WTC11 (cell line): ENCODE data around the gene SLC38A6. TPM values are rescaled to one million over a fixed set of nuclear protein-coding genes. Genes with fewer than 3 reads are reported as not detected.

ENCODE experiments used
- ATAC-seq: fragments of 200-7000 bp; cut with Tn5 transposase; 2 replicates; pipeline ENCODE4 v1.10.0; 2021; ENCODE audit warnings: mild to moderate bottlenecking, moderate library complexity
- CTCF ChIA-PET: fragments of 300-600 bp; sonication (Branson Sonifier 250); formaldehyde crosslinking; loops from one replicate; lab custom pipeline; 2021; ENCODE audit warnings: antibody characterized with exemption; lab: Charles Lee
- POLR2A ChIA-PET: fragments of 350-600 bp; sonication (Branson Sonifier 250); formaldehyde crosslinking; loops from one replicate; lab custom pipeline; 2021; ENCODE audit warnings: antibody characterized with exemption; lab: Charles Lee
- DNase-seq: peaks from one replicate; pipeline ENCODE4 v3.0.0; 2021; ENCODE audit warnings: low spot score
- H3K27ac Mint-ChIP-seq: 2 replicates; pipeline ENCODE4 v1.8.0; 2021; ENCODE audit warnings: mixed read lengths
- H3K27me3 Mint-ChIP-seq: 2 replicates; pipeline ENCODE4 v1.8.0; 2021; ENCODE audit warnings: low read depth, mild to moderate bottlenecking, moderate library complexity, mixed read lengths
- H3K36me3 Mint-ChIP-seq: 2 replicates; pipeline ENCODE4 v1.8.0; 2021; ENCODE audit warnings: mixed read lengths
- H3K4me1 Mint-ChIP-seq: 2 replicates; pipeline ENCODE4 v1.8.0; 2022; ENCODE audit warnings: mixed read lengths
- H3K4me3 Mint-ChIP-seq: 2 replicates; pipeline ENCODE4 v1.8.0; 2021; ENCODE audit warnings: mild to moderate bottlenecking, moderate library complexity, mixed read lengths
- H3K9me3 Mint-ChIP-seq: 2 replicates; pipeline ENCODE4 v1.8.0; 2021; ENCODE audit warnings: mixed read lengths
- AFF4 ChIP-seq: sonication (generic); formaldehyde crosslinking; IDR thresholded peaks from 2 replicates; pipeline ENCODE4 v1.8.1; 2023; ENCODE audit warnings: mild to moderate bottlenecking, missing genetic modification reagents, borderline replicate concordance
- ATF1 ChIP-seq: sonication (generic); formaldehyde crosslinking; IDR thresholded peaks from 2 replicates; pipeline ENCODE4 v1.8.1; 2023; ENCODE audit warnings: mild to moderate bottlenecking, moderate library complexity, missing genetic modification reagents
- ATF3 ChIP-seq: sonication (generic); formaldehyde crosslinking; conservative IDR thresholded peaks from 2 replicates; pipeline ENCODE4 v1.8.1; 2022; ENCODE audit warnings: mild to moderate bottlenecking, missing genetic modification reagents
- CREM ChIP-seq: sonication (generic); formaldehyde crosslinking; IDR thresholded peaks from 2 replicates; pipeline ENCODE4 v1.8.1; 2022; ENCODE audit warnings: mild to moderate bottlenecking, missing genetic modification reagents, moderate library complexity
- E2F5 ChIP-seq: sonication (generic); formaldehyde crosslinking; IDR thresholded peaks from 2 replicates; pipeline ENCODE4 v1.8.1; 2022; ENCODE audit warnings: mild to moderate bottlenecking, moderate library complexity, missing genetic modification reagents
- ELF4 ChIP-seq: sonication (generic); formaldehyde crosslinking; IDR thresholded peaks from 2 replicates; pipeline ENCODE4 v1.8.1; 2022; ENCODE audit warnings: low read depth, mild to moderate bottlenecking, moderate library complexity, missing genetic modification reagents
- ERG ChIP-seq: fragments of 250-450 bp; sonication (Bioruptor Pico); IDR thresholded peaks from 2 replicates; pipeline ENCODE4 v1.8.0; 2021; ENCODE audit warnings: mild to moderate bottlenecking
- ETV6 ChIP-seq: sonication (generic); formaldehyde crosslinking; IDR thresholded peaks from 2 replicates; pipeline ENCODE4 v1.8.1; 2022; ENCODE audit warnings: mild to moderate bottlenecking, missing genetic modification reagents
- GABPB1 ChIP-seq: sonication (generic); formaldehyde crosslinking; IDR thresholded peaks from 2 replicates; pipeline ENCODE4 v1.8.1; 2023; ENCODE audit warnings: mild to moderate bottlenecking, missing genetic modification reagents
- HMGXB4 ChIP-seq: sonication (generic); formaldehyde crosslinking; IDR thresholded peaks from 2 replicates; pipeline ENCODE4 v1.8.1; 2023; ENCODE audit warnings: mild to moderate bottlenecking, moderate library complexity, missing genetic modification reagents
- JAZF1 ChIP-seq: fragments of 250-450 bp; sonication (Bioruptor Pico); IDR thresholded peaks from 2 replicates; pipeline ENCODE4 v1.9.0; 2021; ENCODE audit warnings: moderate library complexity, mild to moderate bottlenecking, inconsistent platforms
- JUN ChIP-seq: sonication (generic); formaldehyde crosslinking; IDR thresholded peaks from 2 replicates; pipeline ENCODE4 v1.8.0; 2023; ENCODE audit warnings: mild to moderate bottlenecking, missing genetic modification reagents
- KAT7 ChIP-seq: sonication (generic); formaldehyde crosslinking; IDR thresholded peaks from 2 replicates; pipeline ENCODE4 v1.8.1; 2023; ENCODE audit warnings: missing genetic modification reagents, mild to moderate bottlenecking, borderline replicate concordance
- MYBL2 ChIP-seq: sonication (generic); formaldehyde crosslinking; IDR thresholded peaks from 2 replicates; pipeline ENCODE4 v1.8.1; 2023; ENCODE audit warnings: mild to moderate bottlenecking, moderate library complexity, missing genetic modification reagents
- SMAD3 ChIP-seq: sonication (generic); formaldehyde crosslinking; IDR thresholded peaks from 2 replicates; pipeline ENCODE4 v1.8.0; 2022; ENCODE audit warnings: missing genetic modification reagents, mild to moderate bottlenecking, borderline replicate concordance
- ZMAT4 ChIP-seq: fragments of 250-450 bp; sonication (Bioruptor Pico); IDR thresholded peaks from 2 replicates; pipeline ENCODE4 v1.9.0; 2021; ENCODE audit warnings: mild to moderate bottlenecking
- ZNF263 ChIP-seq: sonication (generic); formaldehyde crosslinking; IDR thresholded peaks from 2 replicates; pipeline ENCODE4 v1.8.1; 2022; ENCODE audit warnings: low read depth, mild to moderate bottlenecking, moderate library complexity, missing genetic modification reagents
- ZSCAN18 ChIP-seq: fragments of 250-450 bp; sonication (Bioruptor Pico); IDR thresholded peaks from 2 replicates; pipeline ENCODE4 v2.1.2; 2022; ENCODE audit warnings: mild to moderate bottlenecking, moderate library complexity
- total RNA-seq: library from RNA; stranded (reverse); gene quantifications from 3 replicates; pipeline ENCODE4 v1.2.3, GENCODE V29; 2021

Gene SLC38A6
- total RNA-seq, 1 experiment from 2014 or later = 8.7 TPM

GRCh38 chr14:61089126-61089750 is 108.2 kb downstream of the SLC38A6 start (continued):
- TF ChIP-seq HMGXB4 (CRISPR knock-in tag) (no peak), ATF1 (CRISPR knock-in tag) (no peak), KAT7 (CRISPR knock-in tag) (no peak)
- TF ChIP-seq, all 79 proteins: peak for 0

- TF ChIP-seq ZMAT4 (no peak), GABPB1 (CRISPR knock-in tag) (0 out of 2 replicates have a peak, but pooled peaks have one; percentile 41)
- Mint-ChIP-seq H3K27ac (peak overlapping the region; percentile 67; the same call in 1 of the 2 replicates), H3K4me3 (no peak overlapping the region), H3K36me3 (peaks cover 2% of the 10 kb centered on the region; the same call in 1 of the 2 replicates), H3K9me3 (peaks cover 12% of the 10 kb centered on the region), H3K27me3 (no peaks in the 10 kb centered on the region), H3K4me1 (peaks cover 19% of the 10 kb centered on the region)
- ChIA-PET CTCF (no interaction called here), POLR2A (interaction anchor here (0.5 kb wide), 1 partner anchor 217 kb away, joined by 3 read pairs; no protein-coding TSS in a partner anchor)
- DNase-seq (no peak), ATAC-seq (peak; percentile 32; the same call in 1 of the 2 replicates)
Measured at GRCh38 chr14:61090432-61091216, 109.6 kb downstream of the SLC38A6 start.

- H3K4me3 Mint-ChIP-seq = no peak overlapping the region
- H3K9me3 Mint-ChIP-seq = peaks cover 16% of the 10 kb centered on the region
- no peaks in the 10 kb centered on the region for H3K27me3 Mint-ChIP-seq
- ChIA-PET POLR2A (no interaction called here), CTCF (no interaction called here)
- H3K27ac Mint-ChIP-seq = no peak overlapping the region
- peaks cover 19% of the 10 kb centered on the region for H3K4me1 Mint-ChIP-seq
- ATAC-seq = no peak
- peaks cover 10% of the 10 kb centered on the region for H3K36me3 Mint-ChIP-seq
- no peak for DNase-seq
- no peak for TF ChIP-seq JUN (CRISPR knock-in tag)
- no peak for TF ChIP-seq ATF3 (CRISPR knock-in tag)
- no peak for TF ChIP-seq AFF4 (CRISPR knock-in tag)
- no peak for TF ChIP-seq CREM (CRISPR knock-in tag)
- TF ChIP-seq JAZF1 (CRISPR knock-in tag) = no peak
- no peak for TF ChIP-seq ELF4 (CRISPR knock-in tag)
- no peak for TF ChIP-seq HMGXB4 (CRISPR knock-in tag)
- no peak for TF ChIP-seq ETV6 (CRISPR knock-in tag)
- TF ChIP-seq ERG = no peak
- TF ChIP-seq ZNF263 (CRISPR knock-in tag) = no peak
- no peak for TF ChIP-seq MYBL2 (CRISPR knock-in tag)
- no peak for TF ChIP-seq ZSCAN18
- no peak for TF ChIP-seq SMAD3 (CRISPR knock-in tag)
- TF ChIP-seq E2F5 = no peak
Measured at GRCh38 chr14:61091657-61092273, 110.7 kb downstream of the SLC38A6 start.
